HepG2 (cell line): ENCODE data around the gene TOMM20. TPM values are rescaled to one million over a fixed set of nuclear protein-coding genes. Genes with fewer than 3 reads are reported as not detected.
A peak's percentile ranks its signal among the peaks of the same experiment; 100 is the strongest.

Experiments used
- AGO2 ChIP-seq: fragments of 200-400 bp; formaldehyde crosslinking; optimal IDR thresholded peaks from 2 replicates; pipeline ENCODE3; 2017; ENCODE audit warnings: mild to moderate bottlenecking, low read depth, low read length, moderate library complexity
- BORCS8-MEF2B ChIP-seq: sonication (generic); formaldehyde crosslinking; IDR thresholded peaks from 2 replicates; pipeline ENCODE4 v1.8.0; 2022; ENCODE audit warnings: mild to moderate bottlenecking, missing genetic modification reagents
- CBFB ChIP-seq: sonication (generic); formaldehyde crosslinking; IDR thresholded peaks from 2 replicates; pipeline ENCODE4 v1.4.0; 2020; ENCODE audit warnings: missing genetic modification reagents
- CREM ChIP-seq, 2 experiments: sonication (generic) in 1 of 2; formaldehyde crosslinking in 1 of 2; IDR thresholded peaks; 2 replicates each; pipeline versions ENCODE4 v1.4.0 to v1.6.1; 2016 to 2020; ENCODE audit warnings: antibody characterized with exemption in 1 of 2, mild to moderate bottlenecking in 1 of 2, missing genetic modification reagents in 1 of 2
- ELF3 ChIP-seq: IDR thresholded peaks from 2 replicates; pipeline ENCODE4 v1.6.1; 2016; ENCODE audit warnings: missing genetic modification reagents, missing compliant biosample characterization
- JARID2 ChIP-seq: sonication (generic); formaldehyde crosslinking; IDR thresholded peaks from 2 replicates; pipeline ENCODE4 v1.8.1; 2023; ENCODE audit warnings: missing genetic modification reagents, inconsistent platforms; ENCODE audit not compliant: insufficient replicate concordance
- KMT2B ChIP-seq: IDR thresholded peaks from 2 replicates; pipeline ENCODE4 v1.6.1; 2016; ENCODE audit warnings: missing genetic modification reagents, missing compliant biosample characterization
- MBNL3 ChIP-seq: fragments of 250-450 bp; sonication (Bioruptor Pico); conservative IDR thresholded peaks from 2 replicates; pipeline ENCODE4 v1.8.0; 2022; ENCODE audit warnings: mild to moderate bottlenecking, inconsistent platforms
- MIER3 ChIP-seq: IDR thresholded peaks from 2 replicates; pipeline ENCODE4 v1.6.1; 2016; ENCODE audit warnings: missing compliant biosample characterization, borderline replicate concordance
- MTF1 ChIP-seq: sonication (generic); formaldehyde crosslinking; IDR thresholded peaks from 2 replicates; pipeline ENCODE4 v1.5.0; 2020; ENCODE audit warnings: missing genetic modification reagents
- MTF2 ChIP-seq: sonication (generic); formaldehyde crosslinking; IDR thresholded peaks from 2 replicates; pipeline ENCODE4 v1.5.0; 2020; ENCODE audit warnings: missing genetic modification reagents, borderline replicate concordance
- NCOR1 ChIP-seq: fragments of 200-600 bp; sonication (generic); IDR thresholded peaks from 2 replicates; pipeline ENCODE4 v1.7.0; 2017; ENCODE audit warnings: antibody characterized with exemption, low read length, borderline replicate concordance
- NONO ChIP-seq, 2 experiments: fragments of 450-650 bp in 1 of 2; sonication (generic) in 1 of 2; formaldehyde crosslinking in 1 of 2; IDR thresholded peaks in 1 of 2; conservative IDR thresholded peaks in 1 of 2; 2 replicates each; pipeline versions ENCODE4 v1.6.1 to v1.8.0; 2017 to 2022; ENCODE audit warnings: mild to moderate bottlenecking in 1 of 2, missing genetic modification reagents in 1 of 2, moderate library complexity in 1 of 2
- NRL ChIP-seq: sonication (generic); formaldehyde crosslinking; IDR thresholded peaks from 2 replicates; pipeline ENCODE4 v1.5.0; 2020; ENCODE audit warnings: missing genetic modification reagents, mild to moderate bottlenecking, moderate library complexity, borderline replicate concordance
- POLR2AphosphoS5 ChIP-seq: IDR thresholded peaks from 2 replicates; pipeline ENCODE4 v1.6.1; 2012; ENCODE audit warnings: low read depth, low read length
- SMC3 ChIP-seq: IDR thresholded peaks from 2 replicates; pipeline ENCODE4 v1.6.1; 2011; ENCODE audit warnings: low read length, improper control_type of control experiment
- SMYD3 ChIP-seq: sonication (generic); formaldehyde crosslinking; IDR thresholded peaks from 2 replicates; pipeline ENCODE4 v1.8.1; 2023; ENCODE audit warnings: mild to moderate bottlenecking, missing genetic modification reagents
- SP1 ChIP-seq, 2 experiments: fragments of 450-650 bp in 1 of 2; sonication (generic) in 1 of 2; formaldehyde crosslinking in 1 of 2; IDR thresholded peaks; 2 replicates each; pipeline versions ENCODE4 v1.4.0 to v1.6.1; 2016 to 2020; ENCODE audit warnings: missing genetic modification reagents in 1 of 2
- XRCC5 ChIP-seq: fragments of 200-400 bp; formaldehyde crosslinking; optimal IDR thresholded peaks from 2 replicates; pipeline ENCODE3; 2017; ENCODE audit warnings: mild to moderate bottlenecking, low read length
- ZNF12 ChIP-seq: sonication (generic); formaldehyde crosslinking; IDR thresholded peaks from 2 replicates; pipeline ENCODE4 v1.5.0; 2020; ENCODE audit warnings: missing genetic modification reagents
- ZNF264 ChIP-seq: sonication (generic); formaldehyde crosslinking; IDR thresholded peaks from 2 replicates; pipeline ENCODE4 v1.4.0; 2020; ENCODE audit warnings: missing genetic modification reagents
- ZNF292 ChIP-seq: sonication (generic); formaldehyde crosslinking; IDR thresholded peaks from 2 replicates; pipeline ENCODE4 v1.8.1; 2022; ENCODE audit warnings: mild to moderate bottlenecking, low read depth, missing genetic modification reagents, borderline replicate concordance
- ZNF468 ChIP-seq: sonication (generic); formaldehyde crosslinking; IDR thresholded peaks from 2 replicates; pipeline ENCODE4 v1.8.0; 2022; ENCODE audit warnings: mild to moderate bottlenecking, moderate library complexity, missing genetic modification reagents
- ZNF558 ChIP-seq: sonication (generic); formaldehyde crosslinking; IDR thresholded peaks from 2 replicates; pipeline ENCODE4 v1.9.0; 2022; ENCODE audit warnings: mild to moderate bottlenecking, missing genetic modification reagents, borderline replicate concordance
- ZNF781 ChIP-seq: sonication (generic); formaldehyde crosslinking; IDR thresholded peaks from 2 replicates; pipeline ENCODE4 v1.5.1; 2020; ENCODE audit warnings: borderline replicate concordance, mild to moderate bottlenecking, missing genetic modification reagents; ENCODE audit errors: not compliant biosample characterization
- ZNF83 ChIP-seq: sonication (generic); formaldehyde crosslinking; IDR thresholded peaks from 2 replicates; pipeline ENCODE4 v1.4.0; 2020; ENCODE audit warnings: missing genetic modification reagents, mild to moderate bottlenecking, borderline replicate concordance
- ZSCAN22 ChIP-seq: sonication (generic); formaldehyde crosslinking; IDR thresholded peaks from 2 replicates; pipeline ENCODE4 v1.4.0; 2020; ENCODE audit warnings: mild to moderate bottlenecking, missing genetic modification reagents
- polyA plus RNA-seq, 8 experiments: library from polyadenylated mRNA; depleted of rRNA in 3 of 8; stranded (reverse) in 7 of 8; unstranded in 1 of 8; fragments of >200 nt; fragmentation: Illumina TruSeq in 4 of 8; extraction: Trizol in 4 of 8; gene quantifications; 2 replicates each; pipeline versions ENCODE4 v1.2.1 to v1.2.3, GENCODE V29; 2011 to 2016; ENCODE audit warnings: low read depth in 4 of 8, missing spikeins in 1 of 8, mixed read lengths in 1 of 8; ENCODE audit not compliant: insufficient read depth in 1 of 8
- total RNA-seq, 5 experiments: library from RNA; depleted of rRNA; stranded (reverse); fragments of >200 nt; fragmentation: Illumina TruSeq; extraction: Trizol; gene quantifications; 2 replicates each; pipeline ENCODE4 v1.2.3, GENCODE V29; 2016; ENCODE audit warnings: low read depth in 1 of 5
- TF ChIP-seq, protein P1 (sequence below): sonication (generic); formaldehyde crosslinking; IDR thresholded peaks from 2 replicates; pipeline ENCODE4 v1.4.0; 2020; ENCODE audit warnings: mild to moderate bottlenecking, missing genetic modification reagents

The TOMM20 gene
- total and polyA plus RNA-seq, 2 of the 13 experiments (the other 11 are each of a cell fraction or from before 2014, with no cell fraction given), result 153 to 376 TPM

DNA sequence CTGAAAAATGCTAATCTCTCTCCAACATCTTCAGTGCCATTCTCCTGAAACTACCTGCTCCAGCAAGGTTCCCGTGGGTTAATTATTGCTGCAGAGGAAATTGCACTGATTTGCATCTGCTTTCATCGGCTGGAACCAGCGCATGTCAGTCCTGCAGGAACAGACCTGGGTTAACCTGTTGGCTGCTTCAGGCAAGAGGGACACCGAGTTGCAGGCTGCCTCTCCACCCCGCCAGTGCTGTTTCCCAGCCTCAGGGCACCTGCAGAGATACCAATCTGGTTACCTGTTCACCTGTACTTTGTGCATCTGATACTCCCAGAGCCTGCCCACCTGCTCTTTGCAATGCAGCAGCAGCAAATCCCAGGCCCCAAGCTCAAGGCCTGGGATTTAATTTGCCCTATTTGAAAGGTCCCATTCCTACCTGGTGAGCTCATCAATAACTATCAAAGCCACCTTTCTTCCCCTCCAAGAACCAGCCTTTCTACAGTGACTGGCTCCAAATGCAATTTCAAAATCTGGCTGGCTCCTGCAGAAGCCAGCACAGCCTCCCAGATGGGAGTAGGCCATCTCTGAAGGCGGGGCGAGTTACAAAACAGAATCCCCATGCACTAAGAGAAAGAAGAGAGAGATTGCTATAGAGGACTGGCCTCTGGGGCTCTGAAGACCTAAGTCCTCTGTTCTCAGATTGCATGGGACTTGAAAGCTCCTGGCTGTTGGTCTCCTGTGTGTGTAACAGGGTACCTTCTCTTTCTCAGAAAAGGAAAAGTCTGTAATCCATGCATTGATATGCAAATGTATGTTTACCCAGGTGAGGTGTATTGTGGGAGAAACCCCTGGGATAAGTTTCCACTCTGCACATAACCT lies 67.8 kb downstream of the TOMM20 start (continued):
- peak; percentile 28; the same call in 1 of the 2 replicates for TF ChIP-seq POLR2AphosphoS5
- TF ChIP-seq, protein P1, sequence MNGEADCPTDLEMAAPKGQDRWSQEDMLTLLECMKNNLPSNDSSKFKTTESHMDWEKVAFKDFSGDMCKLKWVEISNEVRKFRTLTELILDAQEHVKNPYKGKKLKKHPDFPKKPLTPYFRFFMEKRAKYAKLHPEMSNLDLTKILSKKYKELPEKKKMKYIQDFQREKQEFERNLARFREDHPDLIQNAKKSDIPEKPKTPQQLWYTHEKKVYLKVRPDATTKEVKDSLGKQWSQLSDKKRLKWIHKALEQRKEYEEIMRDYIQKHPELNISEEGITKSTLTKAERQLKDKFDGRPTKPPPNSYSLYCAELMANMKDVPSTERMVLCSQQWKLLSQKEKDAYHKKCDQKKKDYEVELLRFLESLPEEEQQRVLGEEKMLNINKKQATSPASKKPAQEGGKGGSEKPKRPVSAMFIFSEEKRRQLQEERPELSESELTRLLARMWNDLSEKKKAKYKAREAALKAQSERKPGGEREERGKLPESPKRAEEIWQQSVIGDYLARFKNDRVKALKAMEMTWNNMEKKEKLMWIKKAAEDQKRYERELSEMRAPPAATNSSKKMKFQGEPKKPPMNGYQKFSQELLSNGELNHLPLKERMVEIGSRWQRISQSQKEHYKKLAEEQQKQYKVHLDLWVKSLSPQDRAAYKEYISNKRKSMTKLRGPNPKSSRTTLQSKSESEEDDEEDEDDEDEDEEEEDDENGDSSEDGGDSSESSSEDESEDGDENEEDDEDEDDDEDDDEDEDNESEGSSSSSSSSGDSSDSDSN, result no peak
- no peak for TF ChIP-seq ZNF781
- no peak for TF ChIP-seq ZNF468 (CRISPR knock-in tag)
- TF ChIP-seq SP1 (IDR thresholded peaks at IDR 0.05), result no peak
- TF ChIP-seq SP1 (CRISPR knock-in tag; IDR thresholded peaks at IDR 0.05), result no peak
- TF ChIP-seq CBFB, result no peak
- no peak for TF ChIP-seq MIER3
- no peak for TF ChIP-seq ZSCAN22 (CRISPR knock-in tag)
- 0 out of 2 replicates have a peak, but pooled peaks have one; percentile 16 for TF ChIP-seq NCOR1
- 0 out of 2 replicates have a peak, but pooled peaks have one; percentile 26 for TF ChIP-seq NRL
- no peak for TF ChIP-seq SMYD3 (CRISPR knock-in tag)
- no peak for TF ChIP-seq ZNF83
- TF ChIP-seq MTF1 (CRISPR knock-in tag), result no peak
- TF ChIP-seq ZNF558 (CRISPR knock-in tag), result no peak
- no peak for TF ChIP-seq ZNF264 (CRISPR knock-in tag)
- no peak; the same call in 1 of the 2 replicates for TF ChIP-seq SMC3
- TF ChIP-seq AGO2, result peak; percentile 75
- TF ChIP-seq MBNL3 (CRISPR knock-in tag), result no peak
- TF ChIP-seq MTF2 (CRISPR knock-in tag), result no peak
- no peak for TF ChIP-seq KMT2B (CRISPR knock-in tag)
- TF ChIP-seq NONO (IDR thresholded peaks at IDR 0.05), result no peak
- TF ChIP-seq NONO (CRISPR knock-in tag; conservative IDR thresholded peaks at IDR 0.05), result no peak
- peak; percentile 40 for TF ChIP-seq XRCC5
- TF ChIP-seq ZNF292 (CRISPR knock-in tag), result no peak
- TF ChIP-seq CREM (IDR thresholded peaks at IDR 0.05), result no peak
- no peak for TF ChIP-seq CREM (CRISPR knock-in tag; IDR thresholded peaks at IDR 0.05)
- TF ChIP-seq JARID2 (CRISPR knock-in tag), result no peak
- no peak for TF ChIP-seq BORCS8-MEF2B (CRISPR knock-in tag)
- no peak for TF ChIP-seq ZNF12 (CRISPR knock-in tag)
- peak; percentile 24; the same call in 1 of the 2 replicates for TF ChIP-seq ELF3 (CRISPR knock-in tag)
